HG03060 (cell line): ENCODE results near the gene SETD7.

Source experiments
- ATAC-seq: cut with Tn5 transposase; IDR thresholded peaks from one replicate; pipeline ENCODE4 v1.9.1; 2021; ENCODE audit warnings: low read depth, moderate number of reproducible peaks; ENCODE audit not compliant: unreplicated experiment

Gene SETD7

DNA sequence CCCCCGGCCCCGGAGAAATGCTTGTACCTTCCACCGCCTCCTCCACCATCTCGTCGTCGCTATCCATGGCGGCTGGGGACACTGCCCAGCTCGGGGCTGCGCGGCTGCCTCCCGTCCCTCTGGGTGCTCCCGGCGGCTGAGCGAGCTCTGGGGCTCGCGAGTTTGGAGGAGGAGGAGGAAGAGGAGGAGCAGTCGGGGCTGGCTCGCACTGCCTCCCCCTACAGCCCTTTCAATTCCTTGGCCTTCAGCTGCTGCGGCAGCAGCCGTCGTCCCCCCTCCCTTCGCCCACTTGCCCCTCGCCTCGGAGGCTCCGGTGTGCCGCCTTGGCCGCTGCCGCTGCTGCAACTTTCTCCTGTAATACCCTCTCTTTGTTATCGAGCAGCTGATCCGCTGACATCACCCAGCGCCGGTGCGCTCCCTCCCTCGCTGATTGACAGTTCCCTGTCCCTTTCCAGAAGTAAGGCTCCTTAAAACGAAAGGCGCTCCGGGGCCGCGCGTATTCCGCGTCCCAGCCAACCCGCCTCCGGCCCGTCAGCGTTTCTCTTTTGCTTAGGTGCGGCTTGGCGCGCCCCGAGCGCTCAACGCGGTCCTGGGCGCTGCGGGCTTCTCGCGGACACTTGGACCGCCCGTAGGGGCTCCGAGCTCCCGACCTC lies at the start of gene SETD7:
Gene SETD7 (minus strand): TSS at position 149 of the 653 bp plus-strand sequence. CDS start 82 bp downstream, at position 67.
- ATAC-seq = no peak

DNA sequence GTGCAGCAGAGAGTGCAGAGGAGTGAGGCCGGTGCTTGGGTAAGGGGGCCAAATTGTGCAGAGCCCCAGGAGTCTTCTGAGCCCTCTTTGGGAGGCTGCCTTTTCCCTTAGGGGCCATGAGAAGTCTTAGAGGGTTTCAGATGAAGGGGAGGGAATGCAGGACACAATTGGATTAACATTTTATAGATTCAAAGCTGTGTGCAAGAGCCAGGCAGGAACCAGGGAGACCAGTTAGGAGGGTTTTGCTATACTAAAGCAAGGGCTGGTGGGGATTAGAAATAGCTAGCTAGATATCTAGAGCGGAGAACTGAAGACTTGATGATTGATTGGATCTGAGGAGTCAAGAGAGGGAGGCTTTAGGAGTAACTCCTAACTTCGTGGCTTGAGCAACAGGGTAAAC lies 49.5 kb upstream of the SETD7 start:
- ATAC-seq = no peak

DNA sequence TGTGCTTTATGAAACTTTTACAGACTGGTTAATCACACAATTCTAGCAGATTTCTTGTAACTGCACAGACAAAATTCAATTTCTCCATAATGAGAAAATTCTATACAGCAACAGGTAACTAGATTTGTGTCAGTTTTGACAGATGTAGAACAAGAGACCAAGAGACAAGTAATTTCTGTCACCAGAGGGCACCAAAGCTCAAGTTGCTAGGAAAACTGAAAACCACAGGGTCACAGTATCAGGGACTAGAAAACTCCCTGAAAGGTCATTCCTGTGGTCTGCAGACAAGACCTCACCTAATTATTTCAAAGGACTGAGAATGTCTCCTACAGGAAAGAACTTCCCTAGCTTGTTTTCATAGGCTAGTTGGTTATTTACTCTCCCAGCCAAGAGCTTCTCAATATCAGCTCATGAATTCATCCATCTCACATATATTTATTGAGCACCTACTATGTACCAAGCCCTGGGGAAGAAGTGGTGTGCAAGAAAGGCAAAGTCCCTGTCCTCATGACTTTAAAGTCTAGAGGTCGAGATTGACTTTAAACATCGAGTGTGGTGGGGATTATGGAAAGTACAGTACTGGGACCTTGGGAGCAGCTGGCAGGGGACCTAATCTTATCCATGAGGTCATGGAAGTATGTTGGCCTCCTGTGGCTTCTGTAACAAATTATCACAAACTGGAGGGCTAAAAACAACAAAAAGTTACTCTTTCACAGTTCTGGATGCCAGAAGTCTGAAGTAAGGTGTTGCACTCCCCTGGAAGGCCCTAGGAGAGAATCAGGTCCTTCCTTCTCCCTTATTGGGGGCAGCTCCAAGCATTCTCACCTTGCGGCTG lies 47.8 kb upstream of the SETD7 start:
- ATAC-seq = no peak

DNA sequence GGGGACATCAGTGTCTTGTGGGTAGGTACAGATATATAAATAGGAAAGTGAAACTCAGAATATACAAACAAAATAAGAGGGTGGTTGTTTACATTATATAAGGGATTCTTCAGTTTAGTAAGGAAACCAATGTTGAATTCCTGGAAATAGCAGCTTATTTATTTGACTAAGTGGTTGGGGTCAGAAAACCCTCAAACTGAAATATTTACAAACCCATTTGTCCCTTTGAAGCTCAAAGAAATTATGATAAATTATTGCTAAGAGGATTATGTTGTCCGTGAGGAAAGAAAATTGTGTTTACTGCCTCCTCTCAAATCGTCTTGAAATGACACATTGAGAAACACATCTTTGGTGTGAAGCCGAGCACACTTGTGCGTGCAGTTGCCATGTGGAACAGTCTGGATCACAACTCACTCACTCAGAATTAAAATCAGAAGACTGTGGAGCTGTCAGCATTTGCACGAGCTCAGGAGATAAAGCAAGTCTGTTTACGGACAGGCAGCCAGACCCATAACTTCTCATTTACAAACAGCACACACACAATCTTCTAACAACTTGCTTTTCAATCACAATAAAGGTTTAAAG lies 46.8 kb upstream of the SETD7 start:
- ATAC-seq = no peak

DNA sequence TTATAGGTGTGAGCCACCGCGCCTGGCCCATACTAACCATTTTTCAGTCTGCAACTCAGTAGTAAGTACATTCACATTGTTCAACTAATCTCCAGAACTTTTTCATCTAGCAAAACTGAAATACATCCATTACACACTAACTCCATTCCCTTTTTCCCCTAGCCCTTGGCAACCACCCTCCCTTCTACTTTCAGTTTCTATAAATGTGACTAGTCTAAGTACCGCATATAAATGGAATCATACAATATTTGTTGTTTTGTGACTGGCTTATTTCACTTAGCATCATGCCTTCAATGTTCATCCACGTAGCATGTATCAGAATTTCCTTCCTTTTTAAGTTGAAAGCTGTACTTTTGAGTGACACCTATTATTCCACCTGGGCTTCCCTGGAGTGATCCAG lies 44.6 kb upstream of the SETD7 start:
- ATAC-seq = no peak

DNA sequence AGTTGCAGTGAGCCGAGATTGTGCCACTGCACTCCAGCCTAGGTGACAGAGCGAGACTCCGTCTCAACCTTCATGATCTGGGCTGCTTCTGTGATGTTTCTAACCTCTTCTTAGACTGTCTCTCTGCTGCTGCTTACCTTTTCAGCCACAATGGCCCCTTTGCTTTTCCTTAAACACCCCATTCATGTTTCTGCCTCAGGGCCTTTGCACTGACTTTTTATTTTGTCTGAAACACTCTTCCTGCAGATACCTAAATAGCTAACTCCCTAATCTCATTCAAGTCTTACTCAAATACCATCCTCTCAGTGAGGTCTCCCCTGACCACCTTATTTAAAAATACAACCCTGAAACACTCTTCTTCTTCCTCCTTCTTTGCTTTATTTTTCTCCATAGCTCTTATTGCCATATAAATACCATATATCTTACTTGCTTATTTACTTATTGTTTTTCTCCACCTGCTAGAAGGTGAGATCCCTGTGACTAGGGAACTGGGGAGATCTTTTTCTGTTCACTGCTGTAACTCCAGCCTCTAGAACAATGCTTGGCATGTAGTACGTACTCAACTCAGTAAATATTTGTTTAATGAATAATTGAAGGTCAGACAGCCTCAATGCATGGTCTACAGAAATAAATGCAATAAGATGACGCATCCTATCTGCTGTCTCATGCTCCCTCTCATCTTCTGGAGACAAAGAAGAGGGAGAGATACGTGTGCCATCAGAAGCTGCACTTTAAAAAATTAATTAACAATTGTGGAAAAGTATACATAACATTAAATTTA lies 43.8 kb upstream of the SETD7 start:
- ATAC-seq = no peak

DNA sequence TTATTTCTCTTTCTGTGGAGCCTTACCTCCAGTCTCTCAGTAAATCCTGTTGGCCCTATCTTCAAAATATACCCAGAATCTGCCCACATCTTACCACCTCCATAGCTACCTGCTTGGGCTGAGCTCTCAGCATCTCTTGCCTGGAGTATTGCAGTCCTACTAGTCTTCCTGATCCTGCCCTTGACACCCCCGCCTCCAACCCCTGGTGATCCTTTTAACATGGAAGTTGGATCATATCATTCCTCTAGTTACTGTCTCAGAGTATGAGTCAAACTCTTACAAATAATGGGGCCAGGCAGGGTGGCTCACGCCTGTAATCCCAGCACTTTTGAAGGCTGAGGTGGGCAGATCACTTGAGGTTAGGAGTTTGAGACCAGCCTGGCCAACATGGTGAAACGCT lies 43.1 kb upstream of the SETD7 start:
- ATAC-seq = no peak

DNA sequence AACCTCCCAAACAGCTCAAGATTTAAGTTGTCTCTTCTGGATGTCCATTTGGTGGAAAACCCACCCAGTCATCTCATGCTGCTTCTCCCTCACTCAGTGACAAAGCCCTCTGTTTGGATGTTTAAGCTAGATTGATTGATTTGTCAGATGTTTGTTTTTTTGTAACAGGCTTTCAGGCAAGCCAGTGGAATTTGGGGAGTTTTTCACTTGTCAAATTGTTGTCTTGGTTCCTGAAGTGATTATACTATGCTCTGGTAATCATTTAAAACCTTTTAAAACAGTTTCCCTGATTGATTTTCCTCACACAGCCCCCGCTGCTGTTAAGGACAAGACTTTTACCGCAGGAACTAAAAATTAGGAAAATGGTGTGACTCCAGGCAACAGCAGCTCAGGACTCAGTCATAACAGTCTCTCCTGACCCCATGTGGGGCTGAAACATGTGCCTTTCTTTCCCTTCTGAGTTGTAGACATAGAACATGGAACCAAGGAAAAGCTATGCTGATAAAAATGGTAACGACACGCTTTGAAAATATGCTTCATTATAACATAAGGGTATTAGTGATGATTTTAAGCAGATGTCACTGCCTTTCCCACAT lies 40.8 kb upstream of the SETD7 start:
- no peak for ATAC-seq

DNA sequence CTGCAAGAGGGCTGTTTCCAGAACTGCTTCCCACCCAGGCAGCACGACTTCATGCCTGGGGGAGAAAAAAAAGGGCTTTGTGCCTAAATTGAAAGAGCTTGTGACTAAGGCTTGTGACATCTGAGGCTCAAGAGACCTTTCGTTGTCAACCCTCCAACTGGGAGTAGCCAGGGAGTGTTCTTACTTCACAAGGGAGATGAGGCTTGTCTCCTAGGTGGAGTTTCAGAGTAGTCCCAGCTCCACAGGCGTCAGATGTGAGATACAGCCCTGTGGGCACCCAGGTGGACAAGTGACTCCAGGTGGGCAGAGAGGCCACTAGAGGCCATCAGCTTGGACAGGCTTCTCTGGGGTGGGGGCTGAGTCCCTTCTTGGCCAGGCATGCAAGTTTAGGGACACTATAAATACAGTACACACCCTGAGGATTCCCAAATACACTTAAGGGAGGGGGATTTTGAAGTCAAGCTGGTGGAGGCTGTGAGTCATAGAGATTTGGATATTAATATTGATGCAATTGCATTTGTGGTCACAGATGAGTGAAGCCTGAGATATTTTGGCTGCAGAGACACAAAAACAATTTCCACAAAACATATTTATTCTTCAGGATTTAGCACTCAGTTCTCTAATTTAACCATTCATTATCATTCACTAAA lies 40.1 kb upstream of the SETD7 start:
- no peak for ATAC-seq

DNA sequence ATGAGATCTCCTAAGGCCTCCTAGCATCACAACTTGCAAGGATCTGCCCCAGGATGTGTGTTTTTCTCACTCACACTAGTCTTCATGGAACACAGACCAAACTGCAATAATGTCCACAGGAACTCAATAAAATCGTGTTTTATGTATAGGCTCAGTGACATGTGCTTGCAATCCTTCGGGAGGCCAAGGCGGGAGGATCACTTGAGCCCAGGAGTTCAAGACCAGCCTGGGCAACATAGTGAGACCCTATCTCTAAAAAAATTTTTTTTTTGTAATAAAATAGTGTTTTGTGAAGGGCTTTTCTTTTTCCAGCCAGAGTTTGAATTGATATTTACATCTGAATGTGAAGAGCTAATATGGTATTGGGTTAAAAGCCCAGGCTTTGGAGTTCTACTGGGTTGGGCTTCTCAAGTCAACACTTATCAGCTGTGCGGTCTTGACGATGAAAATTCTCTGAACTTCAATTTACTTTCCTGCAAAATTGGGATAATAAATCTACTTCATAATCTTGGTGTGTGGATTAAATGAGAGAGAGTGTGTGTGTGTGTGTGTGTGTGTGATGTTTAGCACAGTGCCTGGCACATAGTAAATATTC lies 38.7 kb upstream of the SETD7 start:
- no peak for ATAC-seq

DNA sequence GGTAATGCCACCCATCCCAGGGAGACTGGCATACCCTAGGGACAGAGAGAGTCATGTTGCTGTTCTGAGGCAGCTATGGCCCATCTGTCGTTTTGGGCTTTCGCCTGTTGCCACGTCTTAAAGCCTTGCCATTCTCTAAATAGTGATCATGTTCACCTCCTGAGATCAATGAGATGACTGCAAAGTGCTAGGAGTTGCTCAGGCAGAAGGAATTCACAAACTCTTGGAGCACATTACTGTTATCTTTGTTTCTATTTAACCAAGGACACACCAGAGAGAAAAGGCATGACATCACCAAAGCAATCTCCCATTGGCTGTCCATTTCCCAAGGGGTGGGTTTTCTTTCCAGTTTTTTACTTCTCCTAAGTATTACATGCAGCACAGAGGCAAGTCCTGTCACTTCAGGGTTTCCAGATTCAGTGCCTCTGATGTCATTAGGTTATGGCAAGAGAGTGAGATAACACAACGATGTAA lies 37.1 kb upstream of the SETD7 start:
- no peak for ATAC-seq

DNA sequence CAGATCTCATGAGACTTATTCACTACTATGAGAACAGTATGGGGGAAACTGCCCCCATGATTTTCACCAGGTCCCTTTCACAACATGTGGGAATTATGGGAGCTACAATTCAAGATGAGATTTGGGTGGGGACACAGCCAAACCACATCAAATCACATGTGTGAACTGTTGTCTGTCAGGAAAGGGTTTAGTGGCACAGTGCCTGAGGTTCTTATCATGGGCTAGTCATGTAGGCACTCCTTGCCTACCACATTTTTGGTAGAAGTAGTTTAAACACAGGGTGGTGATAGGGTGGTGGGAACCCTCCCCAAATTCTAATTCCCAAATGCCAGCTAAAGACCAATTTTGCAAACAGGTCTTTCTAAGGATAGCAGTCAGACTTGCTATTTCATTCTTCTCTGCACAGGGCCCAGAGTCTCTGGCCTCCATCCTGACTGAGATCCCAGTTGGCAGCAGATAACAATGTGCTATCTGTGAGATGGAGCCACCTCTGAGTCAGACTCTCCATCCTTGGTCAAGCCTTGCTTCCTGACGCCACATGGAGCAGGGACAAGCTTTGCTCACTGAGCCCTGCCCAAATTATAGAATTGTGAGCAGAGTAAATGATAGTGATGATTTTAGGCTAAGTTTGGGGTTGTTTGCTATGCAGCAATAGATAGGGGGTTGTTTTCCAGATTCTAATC lies 33.5 kb upstream of the SETD7 start:
- ATAC-seq = no peak

DNA sequence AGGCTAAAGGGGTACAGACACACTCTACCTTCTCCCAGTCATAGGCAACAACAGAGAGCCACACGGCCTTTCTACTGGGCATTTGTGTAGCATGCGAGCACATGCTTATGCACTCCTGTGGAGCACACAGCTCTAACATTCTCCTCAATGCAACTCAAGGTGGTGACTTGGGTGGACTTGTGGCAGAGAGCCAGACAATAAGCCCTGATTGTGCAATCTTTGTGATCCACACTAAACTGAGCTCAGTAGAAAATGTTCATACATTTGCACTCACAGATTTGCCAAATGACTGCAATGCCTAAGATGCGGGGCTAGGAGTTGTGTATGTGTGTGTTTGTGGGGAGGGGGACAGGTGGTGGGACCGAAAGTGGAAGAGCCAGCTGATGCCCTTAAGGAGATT lies 31.4 kb upstream of the SETD7 start:
- no peak for ATAC-seq

DNA sequence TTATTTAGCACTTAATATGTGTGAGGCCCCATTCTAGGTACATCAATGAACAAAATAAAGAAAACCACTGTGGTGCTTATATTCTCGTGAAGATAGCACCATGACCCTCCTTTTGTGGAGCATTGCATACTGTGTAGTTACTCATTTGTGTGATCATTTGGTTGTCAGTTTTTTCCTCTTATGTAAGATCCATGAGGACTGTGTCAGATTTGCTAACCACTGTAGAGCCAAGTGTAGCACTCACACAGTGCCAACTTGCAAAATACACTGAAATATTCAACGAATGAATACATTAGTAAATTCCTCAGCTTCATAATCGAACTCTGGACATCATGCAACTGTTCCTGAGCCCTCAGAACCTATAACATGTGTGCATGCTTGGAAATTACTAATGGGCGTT lies 29.5 kb upstream of the SETD7 start:
- no peak for ATAC-seq

DNA sequence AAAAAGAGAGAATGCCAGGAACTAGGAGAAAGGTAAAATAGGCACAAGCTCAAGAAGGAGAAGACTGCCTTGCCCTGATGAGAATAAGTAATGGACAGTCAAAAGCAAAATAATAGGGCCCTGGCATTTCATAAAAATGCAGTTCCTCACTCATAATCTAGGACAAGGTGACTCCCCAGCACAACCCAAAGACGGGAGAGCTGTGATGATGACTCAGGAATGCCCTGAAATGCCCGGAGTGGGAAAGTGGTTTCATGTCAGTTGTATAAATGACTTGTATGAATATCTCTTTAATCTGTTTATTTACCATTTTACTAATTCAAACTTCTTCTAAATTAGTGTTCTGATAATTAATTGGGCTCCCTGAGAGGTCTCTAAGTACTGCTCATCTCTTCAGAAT lies 28.8 kb upstream of the SETD7 start:
- ATAC-seq = no peak

DNA sequence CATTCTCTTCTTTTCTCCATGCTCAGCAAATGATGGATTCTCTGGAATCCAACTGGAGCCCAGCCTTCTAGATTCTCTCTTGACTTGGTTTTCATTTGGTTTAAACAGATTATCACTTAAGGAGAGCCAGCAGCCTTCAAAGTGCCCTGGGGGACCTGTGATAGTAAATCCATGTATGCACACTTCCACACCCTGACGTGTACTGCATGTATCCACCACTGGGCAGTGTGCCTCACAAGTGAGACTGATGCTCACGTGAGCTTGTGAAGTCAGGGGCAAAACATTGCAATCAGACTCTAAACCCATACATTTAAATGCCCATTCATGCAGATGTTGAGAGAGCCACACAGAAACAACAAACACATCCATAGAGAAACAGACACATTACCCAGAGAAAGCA lies 28.0 kb upstream of the SETD7 start:
- ATAC-seq = no peak

DNA sequence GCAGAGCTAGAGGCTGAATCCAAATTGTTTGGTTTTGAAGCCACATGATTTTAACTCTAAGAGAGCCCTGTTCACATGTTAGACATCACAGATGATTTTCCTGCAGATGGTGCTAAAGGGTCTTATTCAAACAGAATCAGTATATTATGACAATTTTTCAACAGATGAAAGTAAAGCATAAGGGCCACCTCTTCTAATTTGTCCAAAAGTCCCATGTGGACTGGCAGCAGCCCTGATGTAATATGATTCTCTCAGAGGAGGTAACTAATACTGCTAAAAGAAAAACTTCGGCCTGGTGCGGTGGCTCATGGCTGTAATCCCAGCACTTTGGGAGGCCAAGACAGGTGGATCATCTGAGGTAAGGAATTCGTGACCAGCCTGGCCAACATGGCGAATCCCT lies 26.0 kb upstream of the SETD7 start:
- no peak for ATAC-seq

DNA sequence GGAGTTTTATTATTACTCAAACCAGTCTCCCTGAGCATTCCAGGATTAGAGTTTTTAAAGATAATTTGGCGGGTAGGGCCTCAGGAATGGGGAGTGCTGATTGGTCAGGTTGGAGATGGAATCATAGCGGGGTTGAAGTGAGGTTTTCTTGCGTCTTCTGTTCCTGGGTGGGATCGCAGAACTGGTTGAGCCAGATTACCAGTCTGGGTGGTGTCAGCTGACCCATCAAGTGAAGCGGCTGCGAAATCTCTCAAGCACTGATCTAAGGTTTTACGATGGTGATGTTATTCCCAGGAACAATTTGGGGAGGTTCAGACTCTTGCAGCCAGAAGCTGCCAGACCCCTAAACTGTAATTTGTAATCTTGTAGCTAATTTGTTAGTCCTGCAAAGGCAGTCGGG lies 25.1 kb upstream of the SETD7 start:
- no peak for ATAC-seq

DNA sequence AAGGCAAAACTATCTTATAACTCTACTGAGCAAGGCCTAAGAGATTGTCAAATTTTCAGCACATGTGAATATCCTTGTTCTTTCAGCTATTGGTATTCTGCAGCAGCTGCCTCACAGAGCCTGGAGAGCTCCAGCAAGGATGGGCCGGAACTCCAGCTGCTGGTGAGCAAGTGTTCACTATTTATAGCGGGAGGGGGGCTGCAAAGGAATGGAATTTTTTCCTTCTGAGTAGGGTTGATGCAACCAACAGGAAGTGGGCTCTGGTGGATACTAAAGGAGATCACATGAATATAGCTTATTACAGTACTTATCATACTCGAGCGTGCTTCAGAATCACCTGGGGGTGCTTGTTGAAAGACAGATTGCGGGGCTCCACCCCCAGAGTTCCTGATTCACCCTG lies 20.2 kb upstream of the SETD7 start:
- ATAC-seq = no peak
